LNCaP clone FGC (cell line): ENCODE measurements around the gene ARMC9.

ENCODE experiments used
- DNase-seq: peaks from one replicate; pipeline ENCODE4 v3.0.0-alpha.2; 2011; ENCODE audit warnings: low read depth
- H3K4me3 ChIP-seq: 2 replicates; pipeline ENCODE4 v1.5.1; 2011; ENCODE audit warnings: mild to moderate bottlenecking, low read depth, low read length, control low read depth
- CTCF ChIP-seq: IDR thresholded peaks from 2 replicates; pipeline ENCODE4 v1.5.1; 2012; ENCODE audit warnings: mild to moderate bottlenecking; ENCODE audit not compliant: control insufficient read depth, insufficient read depth; ENCODE audit errors: extremely low read depth

ARMC9 gene

DNA sequence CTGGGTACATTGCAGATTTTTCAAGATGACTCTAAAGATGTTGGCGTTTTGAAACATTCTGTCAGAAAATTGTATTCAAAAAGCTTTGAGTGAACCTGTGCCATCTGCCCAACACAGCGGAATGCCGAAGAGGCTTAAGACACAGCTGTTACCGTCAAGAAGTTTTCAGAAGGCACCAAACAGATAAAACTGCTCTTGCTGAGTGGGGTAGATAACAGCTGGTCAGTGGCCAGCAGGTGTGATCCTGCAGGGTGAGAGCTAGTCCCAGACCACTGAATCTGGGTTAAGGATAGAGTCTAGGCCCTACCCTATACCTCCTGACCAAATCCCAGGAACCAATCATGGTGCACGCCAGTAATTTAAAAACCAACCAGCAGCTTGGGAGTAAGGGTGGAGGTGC, 136.6 kb downstream of the ARMC9 start:
- DNase-seq, result no peak
- no peak for TF ChIP-seq CTCF

GRCh38 chr2:231335591-231335990, 137.2 kb downstream of the ARMC9 start:
- no peak for DNase-seq
- no peak for TF ChIP-seq CTCF
- H3K4me3 ChIP-seq, result no peak overlapping the region

More for the DNA sequence above, 136.6 kb downstream of the ARMC9 start:
- H3K4me3 ChIP-seq, result no peak overlapping the region

GRCh38 chr2:231336236-231336635, 137.8 kb downstream of the ARMC9 start:
- TF ChIP-seq CTCF, result no peak
- DNase-seq, result no peak
- H3K4me3 ChIP-seq, result no peak overlapping the region

- no peak for DNase-seq
- no peak overlapping the region for H3K4me3 ChIP-seq
- no peak for TF ChIP-seq CTCF
Measured at GRCh38 chr2:231336700-231337099, 138.3 kb downstream of the ARMC9 start.

DNA sequence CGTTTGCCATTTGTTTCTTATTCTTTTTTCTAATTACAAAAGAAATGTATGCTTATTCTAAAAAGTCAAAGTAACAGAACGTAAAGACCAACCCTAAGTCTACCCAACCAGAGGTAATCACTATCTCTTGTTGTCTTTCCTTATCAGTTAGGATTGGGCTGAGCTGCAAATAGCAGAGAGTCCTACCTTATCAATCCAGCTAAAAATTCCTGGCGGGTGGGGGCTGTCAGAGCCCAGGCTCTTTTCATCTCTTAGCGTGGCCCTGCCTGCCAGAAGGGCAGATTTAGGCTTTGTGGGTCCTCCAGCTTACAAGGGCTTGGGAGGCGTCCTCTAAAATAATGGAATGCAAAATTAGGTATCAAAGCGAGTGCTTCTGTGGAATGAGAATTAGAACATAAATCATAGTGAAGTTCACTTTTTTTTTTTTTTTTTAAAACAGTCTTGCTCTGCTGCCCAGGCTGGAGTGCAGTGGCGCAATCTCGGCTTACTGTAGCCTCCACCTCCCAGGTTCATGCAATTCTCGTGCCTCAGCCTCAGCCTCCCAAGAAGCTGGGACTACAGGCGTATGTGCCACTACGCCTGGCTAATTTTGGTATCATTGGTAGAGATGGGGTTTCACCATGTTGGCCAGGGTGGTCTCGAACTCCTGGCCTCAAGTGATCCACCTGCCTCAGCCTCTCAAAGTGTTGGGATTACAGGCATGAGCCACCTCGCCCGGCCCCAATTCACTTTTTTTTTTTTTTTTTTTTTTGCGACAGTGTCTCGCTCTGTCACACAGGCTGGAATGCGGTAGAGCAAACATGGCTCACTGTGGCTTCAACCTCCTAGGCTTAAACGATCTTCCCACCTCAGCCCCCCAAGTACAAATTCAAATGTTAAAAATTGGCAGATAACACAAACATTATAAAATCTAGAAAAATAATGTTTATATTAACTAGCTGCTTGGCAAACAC, 139.7 kb downstream of the ARMC9 start:
- H3K4me3 ChIP-seq, result no peak overlapping the region
- DNase-seq, result no peak
- no peak for TF ChIP-seq CTCF

DNA sequence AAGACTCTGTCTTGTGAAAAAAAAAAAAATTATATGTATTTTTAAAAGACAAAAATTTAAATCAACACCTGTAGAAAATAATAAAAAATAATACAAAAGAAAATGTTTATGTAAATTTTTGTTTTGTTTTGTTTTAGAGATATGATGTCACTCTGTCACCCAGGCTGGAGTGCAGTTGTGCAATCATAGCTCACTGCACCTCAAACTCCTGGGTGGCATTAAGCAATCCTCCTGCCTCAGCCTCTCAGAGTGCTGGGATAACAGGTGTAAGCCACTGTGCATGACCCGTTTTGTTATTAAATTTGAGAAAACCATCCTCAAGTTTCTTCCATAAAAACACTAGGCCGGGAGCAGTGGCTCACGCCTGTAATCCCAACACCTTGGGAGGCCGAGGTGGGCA, 140.9 kb downstream of the ARMC9 start:
- H3K4me3 ChIP-seq, result no peak overlapping the region
- no peak for TF ChIP-seq CTCF

More for the DNA sequence above, 140.9 kb downstream of the ARMC9 start:
- DNase-seq, result no peak
